ENCODE measurements around the gene RPS6KA5. TPM values are rescaled to one million over a fixed set of nuclear protein-coding genes. Genes with fewer than 3 reads are reported as not detected.
"Not testable (repeated sequence)": the region's sequence is repeated elsewhere in the genome, so short reads cannot be mapped to it uniquely, and the experiment has no call there.

RPS6KA5 gene
- total and polyA plus RNA-seq, 3 experiments from 2014 or later, result 17.7 to 21.3 (median 19.9) TPM

DNA sequence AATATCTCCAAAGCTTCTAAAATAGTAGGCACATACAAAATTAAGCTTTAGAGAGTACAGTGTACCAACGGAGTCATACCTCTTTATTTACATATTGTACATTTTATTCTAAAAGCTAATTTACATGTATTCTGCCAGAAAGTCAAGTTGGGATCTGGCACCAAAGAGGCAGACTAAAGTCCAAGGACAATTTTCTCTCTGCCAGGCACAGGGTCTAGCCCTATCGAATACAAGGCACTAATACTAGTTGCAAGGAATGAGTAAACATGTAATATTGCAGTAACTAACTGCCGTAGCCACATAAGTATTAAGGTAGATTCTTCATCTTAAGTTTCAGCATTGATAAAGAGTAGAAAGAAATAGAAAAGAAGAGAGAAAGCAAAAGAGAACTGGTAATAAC is 93.9 kb downstream of the RPS6KA5 start:
- H3K9me3 Mint-ChIP-seq, result peaks cover 0 to 1% (median 0%) of the 10 kb centered on the region in 5 donors
- Histone ChIP-seq H3K27me3 (ENCODE audit: insufficient read depth, low read length, poor library complexity, severe bottlenecking) (no peaks in the 10 kb centered on the region), H3K36me3 (ENCODE audit: insufficient read depth, low read length) (no peaks in the 10 kb centered on the region), H3K4me3 (ENCODE audit: low read length) (no peak overlapping the region), H3K4me1 (ENCODE audit: insufficient read depth, low read length) (peaks cover 6% of the 10 kb centered on the region), H3K27ac (ENCODE audit: low read depth, low read length) (no peak overlapping the region), H3K9me3 (ENCODE audit: low read length) (no peaks in the 10 kb centered on the region)
- no peak overlapping the region for H3K4me3 Mint-ChIP-seq
- H3K27me3 Mint-ChIP-seq, result no peaks in the 10 kb centered on the region
- H3K36me3 Mint-ChIP-seq, result peaks cover 6 to 26% (median 8%) of the 10 kb centered on the region in 3 donors
- peaks cover 11 to 27% (median 26%) of the 10 kb centered on the region in 3 donors for H3K4me1 Mint-ChIP-seq
- CTCF ChIA-PET, result interaction anchor here (1.4 kb wide), 1 partner anchor 207 kb away, joined by 4 read pairs; no protein-coding TSS in a partner anchor
- H3K27ac Mint-ChIP-seq, result no peak overlapping the region
- POLR2A ChIA-PET, result interaction anchor here (0.6 kb wide), 1 partner anchor 194 kb away, joined by 5 read pairs; no protein-coding TSS in a partner anchor
- no peak for DNase-seq

DNA sequence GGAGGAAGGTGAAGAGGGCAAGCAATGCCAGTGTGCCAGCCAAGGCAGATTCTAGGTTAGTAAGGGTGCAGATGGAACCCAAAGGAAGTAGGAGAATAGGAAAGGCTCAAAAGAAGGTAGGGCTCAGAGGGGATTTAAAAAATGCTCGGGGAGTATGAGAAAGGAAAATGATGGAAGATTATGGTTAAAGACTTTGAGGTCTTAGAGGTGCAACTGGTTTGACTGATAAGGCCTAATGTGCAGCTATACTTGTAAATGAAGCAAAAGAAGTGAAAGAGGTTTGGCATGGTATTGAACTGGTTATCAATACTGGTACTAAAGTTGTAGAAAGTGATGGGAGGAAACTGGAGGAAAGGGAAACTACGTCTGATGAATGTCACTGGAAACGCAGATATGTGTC is 94.7 kb downstream of the RPS6KA5 start:
- H3K27me3 Mint-ChIP-seq, result no peaks in the 10 kb centered on the region
- no peak overlapping the region for H3K4me3 Mint-ChIP-seq
- Histone ChIP-seq H3K4me1 (ENCODE audit: insufficient read depth, low read length) (peaks cover 6% of the 10 kb centered on the region), H3K27me3 (ENCODE audit: insufficient read depth, low read length, poor library complexity, severe bottlenecking) (no peaks in the 10 kb centered on the region), H3K9me3 (ENCODE audit: low read length) (no peaks in the 10 kb centered on the region), H3K4me3 (ENCODE audit: low read length) (no peak overlapping the region), H3K27ac (ENCODE audit: low read depth, low read length) (no peak overlapping the region), H3K36me3 (ENCODE audit: insufficient read depth, low read length) (no peaks in the 10 kb centered on the region)
- peaks cover 0 to 1% (median 0%) of the 10 kb centered on the region in 5 donors for H3K9me3 Mint-ChIP-seq
- peak overlapping the region in 3 of 8 donors; percentile 9 to 26 (median 22) for H3K27ac Mint-ChIP-seq
- ChIA-PET POLR2A (no interaction called here), CTCF (interaction anchor here (1.4 kb wide), 1 partner anchor 207 kb away, joined by 4 read pairs; no protein-coding TSS in a partner anchor)
- peaks cover 5 to 23% (median 6%) of the 10 kb centered on the region in 3 donors for H3K36me3 Mint-ChIP-seq
- no peak for DNase-seq
- H3K4me1 Mint-ChIP-seq, result peaks cover 11 to 23% (median 22%) of the 10 kb centered on the region in 3 donors

DNA sequence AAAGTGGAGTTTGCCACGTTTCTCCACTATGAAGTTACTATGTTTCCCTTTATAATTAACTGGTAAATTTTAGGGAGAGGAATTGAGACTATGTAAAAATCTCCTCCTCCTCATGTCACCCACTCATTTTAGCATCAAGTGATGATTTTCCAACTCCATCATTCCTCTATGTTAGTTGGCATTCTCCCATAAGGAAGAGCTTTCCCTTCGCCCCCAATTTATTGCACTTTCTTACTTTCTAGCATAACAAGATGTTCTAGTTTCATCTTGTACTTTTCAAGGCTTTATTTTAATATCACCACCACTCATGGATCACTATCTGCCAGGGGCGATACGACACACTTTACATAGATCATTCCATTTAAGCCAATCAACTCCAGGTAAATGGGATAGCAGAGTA is 97.1 kb downstream of the RPS6KA5 start:
- Mint-ChIP-seq H3K4me3 (no peak overlapping the region), H3K9me3 (peaks cover 0 to 1% (median 0%) of the 10 kb centered on the region in 5 donors), H3K27ac (no peak overlapping the region), H3K36me3 (peaks cover 11 to 35% (median 11%) of the 10 kb centered on the region in 3 donors), H3K27me3 (no peaks in the 10 kb centered on the region), H3K4me1 (peaks cover 2 to 4% (median 2%) of the 10 kb centered on the region in 3 donors)
- no peak overlapping the region for H3K27ac ChIP-seq (ENCODE audit: low read depth, low read length)
- H3K27me3 ChIP-seq (ENCODE audit: insufficient read depth, low read length, poor library complexity, severe bottlenecking), result no peaks in the 10 kb centered on the region
- DNase-seq, result no peak
- H3K36me3 ChIP-seq (ENCODE audit: insufficient read depth, low read length), result no peaks in the 10 kb centered on the region
- H3K4me1 ChIP-seq (ENCODE audit: insufficient read depth, low read length), result no peaks in the 10 kb centered on the region
- no peak overlapping the region for H3K4me3 ChIP-seq (ENCODE audit: low read length)
- no peaks in the 10 kb centered on the region for H3K9me3 ChIP-seq (ENCODE audit: low read length)
- CTCF ChIA-PET, result no interaction called here
- POLR2A ChIA-PET, result no interaction called here

- H3K27ac ChIP-seq (ENCODE audit: low read depth, low read length), result no peak overlapping the region
- H3K4me1 Mint-ChIP-seq, result peaks cover 0 to 4% (median 1%) of the 10 kb centered on the region in 3 donors
- no peak overlapping the region for H3K4me3 ChIP-seq (ENCODE audit: low read length)
- H3K36me3 ChIP-seq (ENCODE audit: insufficient read depth, low read length), result no peaks in the 10 kb centered on the region
- ChIA-PET POLR2A (no interaction called here), CTCF (no interaction called here)
- no peaks in the 10 kb centered on the region for H3K27me3 ChIP-seq (ENCODE audit: insufficient read depth, low read length, poor library complexity, severe bottlenecking)
- H3K9me3 Mint-ChIP-seq, result peaks cover 0 to 3% (median 1%) of the 10 kb centered on the region in 5 donors
- no peaks in the 10 kb centered on the region for H3K4me1 ChIP-seq (ENCODE audit: insufficient read depth, low read length)
- peaks cover 11 to 38% (median 14%) of the 10 kb centered on the region in 3 donors for H3K36me3 Mint-ChIP-seq
- no peak for DNase-seq
- H3K27me3 Mint-ChIP-seq, result no peaks in the 10 kb centered on the region
- no peak overlapping the region for H3K27ac Mint-ChIP-seq
- no peaks in the 10 kb centered on the region for H3K9me3 ChIP-seq (ENCODE audit: low read length)
- H3K4me3 Mint-ChIP-seq, result no peak overlapping the region
Measured at GRCh38 chr14:90962505-90963109, 97.8 kb downstream of the RPS6KA5 start.

GRCh38 chr14:90960818-90961217 is 99.6 kb downstream of the RPS6KA5 start:
- Histone ChIP-seq H3K4me3 (ENCODE audit: low read length) (no peak overlapping the region), H3K9me3 (ENCODE audit: low read length) (no peaks in the 10 kb centered on the region), H3K4me1 (ENCODE audit: insufficient read depth, low read length) (no peaks in the 10 kb centered on the region), H3K36me3 (ENCODE audit: insufficient read depth, low read length) (no peaks in the 10 kb centered on the region), H3K27ac (ENCODE audit: low read depth, low read length) (no peak overlapping the region), H3K27me3 (ENCODE audit: insufficient read depth, low read length, poor library complexity, severe bottlenecking) (no peaks in the 10 kb centered on the region)
- CTCF ChIA-PET, result no interaction called here
- Mint-ChIP-seq H3K9me3 (peaks cover 2 to 14% (median 11%) of the 10 kb centered on the region in 5 donors), H3K27ac (no peak overlapping the region), H3K4me1 (peaks cover 0 to 4% (median under 1%) of the 10 kb centered on the region in 3 donors), H3K27me3 (no peaks in the 10 kb centered on the region), H3K36me3 (peaks cover 16 to 45% (median 27%) of the 10 kb centered on the region in 3 donors), H3K4me3 (no peak overlapping the region)
- no peak for DNase-seq
- POLR2A ChIA-PET, result no interaction called here

GRCh38 chr14:90959344-90959743 is 101.1 kb downstream of the RPS6KA5 start:
- no peaks in the 10 kb centered on the region for H3K27me3 Mint-ChIP-seq
- peaks cover 11 to 24% (median 21%) of the 10 kb centered on the region in 5 donors for H3K9me3 Mint-ChIP-seq
- H3K27ac Mint-ChIP-seq, result peak overlapping the region in 1 of 8 donors; percentile 34
- H3K36me3 Mint-ChIP-seq, result peaks cover 23 to 45% (median 40%) of the 10 kb centered on the region in 3 donors
- H3K4me1 Mint-ChIP-seq, result peaks cover 0 to 4% (median 0%) of the 10 kb centered on the region in 3 donors
- Histone ChIP-seq H3K4me3 (ENCODE audit: low read length) (no peak overlapping the region), H3K27me3 (ENCODE audit: insufficient read depth, low read length, poor library complexity, severe bottlenecking) (no peaks in the 10 kb centered on the region), H3K36me3 (ENCODE audit: insufficient read depth, low read length) (no peaks in the 10 kb centered on the region), H3K4me1 (ENCODE audit: insufficient read depth, low read length) (no peaks in the 10 kb centered on the region), H3K27ac (ENCODE audit: low read depth, low read length) (no peak overlapping the region), H3K9me3 (ENCODE audit: low read length) (no peaks in the 10 kb centered on the region)
- H3K4me3 Mint-ChIP-seq, result no peak overlapping the region
- ChIA-PET POLR2A (no interaction called here), CTCF (no interaction called here)
- no peak for DNase-seq

DNA sequence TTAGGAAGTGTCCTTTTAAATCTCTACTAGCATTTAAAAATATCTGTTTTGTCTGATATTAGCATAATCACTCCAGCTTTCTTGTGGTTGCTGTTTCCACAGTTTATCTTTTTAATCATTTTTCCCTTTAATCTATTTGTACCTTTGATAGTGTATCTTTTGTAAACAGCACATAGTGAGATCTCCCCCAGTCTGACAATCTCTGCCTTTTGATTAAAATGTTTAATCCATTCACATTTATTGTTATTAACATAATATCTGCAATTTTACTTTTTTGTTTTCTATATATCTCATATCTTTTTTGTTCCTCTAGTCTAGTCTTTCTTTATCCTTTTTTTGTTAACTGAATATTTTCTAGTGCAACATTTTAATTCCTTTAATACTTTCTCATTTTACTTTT is 104.2 kb downstream of the RPS6KA5 start:
- Histone ChIP-seq H3K4me3 (ENCODE audit: low read length) (no peak overlapping the region), H3K27me3 (ENCODE audit: insufficient read depth, low read length, poor library complexity, severe bottlenecking) (no peaks in the 10 kb centered on the region), H3K27ac (ENCODE audit: low read depth, low read length) (no peak overlapping the region), H3K9me3 (ENCODE audit: low read length) (no peaks in the 10 kb centered on the region), H3K36me3 (ENCODE audit: insufficient read depth, low read length) (no peaks in the 10 kb centered on the region), H3K4me1 (ENCODE audit: insufficient read depth, low read length) (no peaks in the 10 kb centered on the region)
- ChIA-PET POLR2A (no interaction called here), CTCF (no interaction called here)
- peaks cover 35 to 67% (median 48%) of the 10 kb centered on the region in 3 donors for H3K36me3 Mint-ChIP-seq
- H3K4me1 Mint-ChIP-seq, result peaks cover 0 to 12% (median 0%) of the 10 kb centered on the region in 3 donors
- H3K27ac Mint-ChIP-seq, result no peak overlapping the region
- no peak for DNase-seq
- peaks cover 19 to 36% (median 29%) of the 10 kb centered on the region in 5 donors for H3K9me3 Mint-ChIP-seq
- no peaks in the 10 kb centered on the region for H3K27me3 Mint-ChIP-seq
- no peak overlapping the region for H3K4me3 Mint-ChIP-seq

DNA sequence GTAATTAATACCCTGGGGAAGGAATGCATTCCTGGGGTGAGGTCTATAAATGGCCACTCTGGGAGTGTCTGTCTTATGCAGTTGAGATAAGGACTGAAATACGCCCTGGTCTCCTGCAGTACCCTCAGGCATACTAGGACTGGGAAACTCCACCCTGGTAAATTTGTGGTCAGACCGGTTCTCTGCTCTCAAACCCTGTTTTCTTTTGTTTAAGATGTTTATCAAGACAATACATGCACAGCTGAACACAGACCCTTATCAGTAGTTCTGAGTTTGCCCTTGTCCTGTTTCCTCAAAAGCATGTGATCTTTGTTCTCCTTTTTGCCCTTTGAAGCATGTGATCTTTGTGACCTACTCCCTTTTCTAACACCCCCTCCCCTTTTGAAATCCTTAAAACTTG is 106.8 kb downstream of the RPS6KA5 start:
- H3K4me1 ChIP-seq (ENCODE audit: insufficient read depth, low read length); H3K9me3 ChIP-seq (ENCODE audit: low read length); H3K27ac ChIP-seq (ENCODE audit: low read depth, low read length); H3K36me3 ChIP-seq (ENCODE audit: insufficient read depth, low read length); POLR2A ChIA-PET; H3K27ac Mint-ChIP-seq; H3K27me3 ChIP-seq (ENCODE audit: insufficient read depth, low read length, poor library complexity, severe bottlenecking); H3K4me3 Mint-ChIP-seq; H3K4me3 ChIP-seq (ENCODE audit: low read length); CTCF ChIA-PET; DNase-seq; H3K27me3 Mint-ChIP-seq: not testable (repeated sequence)
- peaks cover 29 to 67% (median 35%) of the 10 kb centered on the region in 3 donors for H3K36me3 Mint-ChIP-seq
- H3K9me3 Mint-ChIP-seq, result peaks cover 19 to 36% (median 29%) of the 10 kb centered on the region in 5 donors
- peaks cover 1 to 17% (median 7%) of the 10 kb centered on the region in 3 donors for H3K4me1 Mint-ChIP-seq
